ENCODE results near the gene H3-3A. TPM values are rescaled to one million over a fixed set of nuclear protein-coding genes. Genes with fewer than 3 reads are reported as not detected.

H3-3A gene
- total RNA-seq, 2 donors from 2014 or later = 244 to 279 TPM

DNA sequence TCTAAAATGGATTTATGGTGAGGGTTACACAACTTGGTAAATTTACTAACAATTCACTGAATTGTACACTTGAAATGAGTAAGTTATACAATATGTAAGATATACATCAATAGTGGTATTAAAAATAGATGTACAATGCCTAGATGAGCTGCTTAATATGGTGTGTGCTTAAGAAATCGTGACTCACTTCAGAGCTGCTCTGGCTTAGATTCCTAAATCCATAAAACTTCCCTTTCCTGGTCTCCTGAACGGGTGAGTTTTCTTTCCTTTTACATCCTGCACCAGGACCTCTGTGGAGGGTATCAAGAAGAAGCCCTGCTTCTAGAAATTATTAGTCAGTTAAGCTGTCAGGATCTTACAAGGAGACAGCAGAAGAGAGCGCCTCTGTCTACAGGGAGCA lies 30.4 kb downstream of the H3-3A start:
- Histone ChIP-seq H3K9me3 (no peaks in the 10 kb centered on the region), H3K27ac (no peak overlapping the region), H3K4me3 (no peak overlapping the region), H3K36me3 (no peaks in the 10 kb centered on the region), H3K4me1 (no peaks in the 10 kb centered on the region), H3K27me3 (no peaks in the 10 kb centered on the region)
- TF ChIP-seq, protein P1, sequence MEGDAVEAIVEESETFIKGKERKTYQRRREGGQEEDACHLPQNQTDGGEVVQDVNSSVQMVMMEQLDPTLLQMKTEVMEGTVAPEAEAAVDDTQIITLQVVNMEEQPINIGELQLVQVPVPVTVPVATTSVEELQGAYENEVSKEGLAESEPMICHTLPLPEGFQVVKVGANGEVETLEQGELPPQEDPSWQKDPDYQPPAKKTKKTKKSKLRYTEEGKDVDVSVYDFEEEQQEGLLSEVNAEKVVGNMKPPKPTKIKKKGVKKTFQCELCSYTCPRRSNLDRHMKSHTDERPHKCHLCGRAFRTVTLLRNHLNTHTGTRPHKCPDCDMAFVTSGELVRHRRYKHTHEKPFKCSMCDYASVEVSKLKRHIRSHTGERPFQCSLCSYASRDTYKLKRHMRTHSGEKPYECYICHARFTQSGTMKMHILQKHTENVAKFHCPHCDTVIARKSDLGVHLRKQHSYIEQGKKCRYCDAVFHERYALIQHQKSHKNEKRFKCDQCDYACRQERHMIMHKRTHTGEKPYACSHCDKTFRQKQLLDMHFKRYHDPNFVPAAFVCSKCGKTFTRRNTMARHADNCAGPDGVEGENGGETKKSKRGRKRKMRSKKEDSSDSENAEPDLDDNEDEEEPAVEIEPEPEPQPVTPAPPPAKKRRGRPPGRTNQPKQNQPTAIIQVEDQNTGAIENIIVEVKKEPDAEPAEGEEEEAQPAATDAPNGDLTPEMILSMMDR (IDR thresholded peaks at IDR 0.05) = no peak
- no peak for DNase-seq (ENCODE audit: low spot score)

DNA sequence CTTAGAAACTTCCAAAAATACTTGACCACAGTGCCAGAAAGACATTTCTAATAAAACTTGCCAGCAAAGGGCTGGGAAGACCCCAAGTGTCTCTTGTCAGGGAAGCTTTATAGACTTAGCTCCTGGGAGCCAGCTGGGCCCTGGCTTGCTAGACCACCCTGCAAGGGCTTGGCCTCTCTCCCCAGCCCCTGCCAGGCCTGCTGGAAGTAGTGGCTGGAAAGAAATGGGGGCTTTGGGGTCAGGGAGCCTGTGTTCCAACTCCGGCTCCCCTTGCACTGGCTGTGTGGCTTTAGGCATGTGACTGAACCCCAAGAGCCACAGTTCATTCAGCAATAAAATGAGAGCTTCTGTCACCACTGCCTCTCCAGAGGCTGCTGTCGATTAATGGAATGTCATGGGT lies 31.1 kb downstream of the H3-3A start:
- no peaks in the 10 kb centered on the region for H3K36me3 ChIP-seq
- DNase-seq (ENCODE audit: low spot score) = no peak
- H3K4me3 ChIP-seq = no peak overlapping the region
- no peaks in the 10 kb centered on the region for H3K9me3 ChIP-seq
- no peak overlapping the region for H3K27ac ChIP-seq
- H3K4me1 ChIP-seq = no peaks in the 10 kb centered on the region
- H3K27me3 ChIP-seq = no peaks in the 10 kb centered on the region
- TF ChIP-seq, protein P1 (IDR thresholded peaks at IDR 0.05) = no peak

DNA sequence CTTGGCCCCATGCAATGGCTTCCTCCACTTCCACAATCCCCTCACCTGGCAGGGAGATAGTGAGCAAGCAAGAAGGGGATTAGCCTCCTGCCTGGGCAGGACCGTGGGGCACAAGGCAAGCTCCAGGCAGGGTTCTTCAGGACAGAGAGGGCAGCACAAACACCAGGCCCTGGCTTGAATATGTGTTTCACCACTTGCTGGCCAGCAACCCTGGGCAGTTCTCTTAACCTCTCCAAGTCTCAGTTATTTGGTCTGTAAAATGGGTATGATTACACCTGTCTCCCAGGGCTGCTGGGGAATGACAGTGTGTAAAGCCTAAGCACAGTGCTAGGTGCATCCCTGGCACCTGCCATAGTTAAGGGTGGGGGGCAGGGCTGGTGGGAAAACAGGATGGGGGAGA lies 31.9 kb downstream of the H3-3A start:
- Histone ChIP-seq H3K36me3 (no peaks in the 10 kb centered on the region), H3K27ac (no peak overlapping the region), H3K27me3 (no peaks in the 10 kb centered on the region), H3K4me1 (no peaks in the 10 kb centered on the region), H3K4me3 (no peak overlapping the region), H3K9me3 (no peaks in the 10 kb centered on the region)
- no peak for DNase-seq (ENCODE audit: low spot score)
- TF ChIP-seq, protein P1 (IDR thresholded peaks at IDR 0.05) = no peak

DNA sequence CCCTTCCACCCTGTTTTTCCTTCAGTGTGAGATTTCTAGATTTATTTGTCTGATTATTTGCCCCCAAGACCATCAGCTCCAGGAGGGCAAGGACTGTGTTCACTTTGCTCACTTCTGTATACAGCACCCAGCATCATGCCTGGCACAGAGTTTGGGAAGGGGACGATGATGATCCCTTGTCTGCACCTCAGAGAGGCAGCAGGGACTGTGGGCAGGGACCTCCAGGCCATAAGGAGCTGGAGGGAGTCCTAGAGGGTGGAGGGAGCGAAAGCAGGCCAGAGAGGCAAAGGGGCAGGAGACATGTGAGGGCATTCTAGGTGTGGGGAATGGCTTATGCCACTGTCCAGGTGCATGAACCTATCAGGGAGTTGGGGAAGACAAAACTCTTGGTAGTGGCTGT lies 32.8 kb downstream of the H3-3A start:
- Histone ChIP-seq H3K27ac (no peak overlapping the region), H3K4me1 (peaks cover 0 to 4% of the 10 kb centered on the region in 2 donors), H3K27me3 (no peaks in the 10 kb centered on the region), H3K4me3 (no peak overlapping the region), H3K36me3 (no peaks in the 10 kb centered on the region), H3K9me3 (no peaks in the 10 kb centered on the region)
- DNase-seq (ENCODE audit: low spot score) = no peak
- TF ChIP-seq, protein P1 (IDR thresholded peaks at IDR 0.05) = no peak

DNA sequence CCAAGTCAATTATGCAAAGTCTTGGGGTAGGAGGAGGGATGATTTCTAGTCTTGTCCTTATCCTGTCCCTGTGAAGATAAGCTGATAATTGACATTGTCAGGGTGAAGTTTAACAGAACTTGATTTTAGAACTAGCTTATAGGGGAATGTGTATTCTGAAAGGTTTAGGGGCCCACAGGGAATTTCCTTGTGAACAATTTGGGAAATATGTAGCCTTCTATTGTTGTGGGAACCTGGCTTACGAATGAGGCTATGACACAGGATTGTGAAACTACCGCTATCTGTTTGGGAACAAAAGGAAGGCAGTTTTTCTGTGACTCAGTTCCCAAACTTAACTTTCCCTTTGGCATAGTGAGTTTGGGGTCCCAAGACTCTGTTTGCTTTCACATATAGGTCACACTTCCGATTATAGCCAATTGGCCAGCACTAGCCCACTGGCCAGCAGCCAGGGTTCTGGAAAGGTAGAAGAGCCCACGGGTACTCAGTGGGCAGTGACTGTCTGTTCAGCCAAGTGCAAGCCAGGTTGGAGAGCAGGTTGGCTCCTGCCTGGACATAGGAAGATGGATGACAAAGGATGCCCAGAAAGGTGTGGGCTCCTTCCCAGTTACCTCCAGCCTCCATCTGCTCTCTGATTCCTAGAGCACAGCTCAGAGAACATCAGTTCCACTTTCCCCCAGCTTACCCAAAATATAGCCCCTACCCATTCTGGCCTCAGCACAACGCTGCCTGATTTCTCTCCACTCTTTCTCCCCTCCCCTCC lies 35.5 kb downstream of the H3-3A start:
- no peaks in the 10 kb centered on the region for H3K36me3 ChIP-seq
- TF ChIP-seq, protein P1 (IDR thresholded peaks at IDR 0.05) = no peak
- H3K27ac ChIP-seq = no peak overlapping the region
- DNase-seq (ENCODE audit: low spot score) = no peak
- H3K4me3 ChIP-seq = no peak overlapping the region
- H3K9me3 ChIP-seq = no peaks in the 10 kb centered on the region
- H3K27me3 ChIP-seq = no peaks in the 10 kb centered on the region
- peaks cover 0 to 5% of the 10 kb centered on the region in 2 donors for H3K4me1 ChIP-seq

Data from right atrium auricular region (tissue), 2 donors.